ENCODE measurements around the gene TEKT4.
"Not testable (repeated sequence)": the region's sequence is repeated elsewhere in the genome, so short reads cannot be mapped to it uniquely, and the experiment has no call there.

Gene TEKT4

GRCh38 chr2:94875820-94876522 lies 4.7 kb downstream of the TEKT4 start:
- no peak for DNase-seq (ENCODE audit: low spot score)

- no peak for DNase-seq (ENCODE audit: low spot score)
Measured at GRCh38 chr2:94876523-94876863, 5.3 kb downstream of the TEKT4 start.

GRCh38 chr2:94877129-94877528 lies 5.9 kb downstream of the TEKT4 start:
- DNase-seq (ENCODE audit: low spot score), result no peak

- DNase-seq (ENCODE audit: low spot score), result not testable (repeated sequence)
Measured at GRCh38 chr2:94878575-94878974, 7.3 kb downstream of the TEKT4 start.

- DNase-seq (ENCODE audit: low spot score), result no peak
Measured at GRCh38 chr2:94879314-94879981, 8.2 kb downstream of the TEKT4 start.

- DNase-seq (ENCODE audit: low spot score), result no peak
Measured at GRCh38 chr2:94879982-94880377, 8.8 kb downstream of the TEKT4 start.

GRCh38 chr2:94880507-94880906 lies 9.3 kb downstream of the TEKT4 start:
- DNase-seq (ENCODE audit: low spot score), result no peak

GRCh38 chr2:94881070-94881469 lies 9.8 kb downstream of the TEKT4 start:
- DNase-seq (ENCODE audit: low spot score), result no peak

GRCh38 chr2:94890234-94890633 lies 19.0 kb downstream of the TEKT4 start:
- DNase-seq (ENCODE audit: low spot score), result no peak

GRCh38 chr2:94895273-94895672 lies 24.0 kb downstream of the TEKT4 start:
- DNase-seq (ENCODE audit: low spot score), result peak; percentile 72

- not testable (repeated sequence) for DNase-seq (ENCODE audit: low spot score)
Measured at GRCh38 chr2:94906976-94907375, 35.7 kb downstream of the TEKT4 start.

- DNase-seq (ENCODE audit: low spot score), result peak; percentile 44
Measured at GRCh38 chr2:94923196-94923595, 52.0 kb downstream of the TEKT4 start.

- DNase-seq (ENCODE audit: low spot score), result not testable (repeated sequence)
Measured at GRCh38 chr2:94924999-94925398, 53.8 kb downstream of the TEKT4 start.

Measured in COLO829 (cell line).